Ramos (cell line): ENCODE measurements around the gene EFNA4.
"Not testable (repeated sequence)": the region's sequence is repeated elsewhere in the genome, so short reads cannot be mapped to it uniquely, and the experiment has no call there.

ENCODE experiments used
- in situ Hi-C: fragments of 300-500 bp; cut with MboI; formaldehyde crosslinking; loops from one replicate; pipeline ENCODE4 v1.14.3; 2022; ENCODE audit warnings: low sequenced_read_pairs; ENCODE audit not compliant: unreplicated experiment

EFNA4 gene

GRCh38 chr1:155108296-155108695 lies 44.8 kb downstream of the EFNA4 start:
- in situ Hi-C loops, result no loop called here

- in situ Hi-C loops, result no loop called here
These were observed 46.8 kb downstream of the EFNA4 start for GRCh38 chr1:155110381-155110780.

- in situ Hi-C loops, result no loop called here
These were observed 47.3 kb downstream of the EFNA4 start for GRCh38 chr1:155110826-155111225.

- in situ Hi-C loops, result no loop called here
These were observed 50.0 kb downstream of the EFNA4 start for GRCh38 chr1:155113450-155113980.

- in situ Hi-C loops, result no loop called here
These were observed 52.7 kb downstream of the EFNA4 start for GRCh38 chr1:155116113-155116764.

GRCh38 chr1:155117610-155118009 lies 54.1 kb downstream of the EFNA4 start:
- in situ Hi-C loops, result no loop called here

GRCh38 chr1:155118090-155118489 lies 54.5 kb downstream of the EFNA4 start:
- in situ Hi-C loops, result not testable (repeated sequence)
